A549 (cell line): Measurements from ENCODE around the gene ANKRD16.

Experiments
- CTCF ChIP-seq: fragments of >200 bp; sonication (Bioruptor Twin); formaldehyde crosslinking; IDR thresholded peaks from 3 replicates; pipeline ENCODE4 v1.5.1; 2016
- ELK1 ChIP-seq: fragments of 150-350 bp; IDR thresholded peaks from 2 replicates; pipeline ENCODE4 v1.6.1; 2014; ENCODE audit warnings: low read depth, mild to moderate bottlenecking, low read length
- JUN ChIP-seq, 2 experiments: fragments of >200 bp; sonication (Bioruptor Twin); formaldehyde crosslinking; IDR thresholded peaks; 2 replicates in 1 of 2; 3 replicates in 1 of 2; pipeline ENCODE4 v1.6.1; 2016 to 2017
- MAX ChIP-seq: IDR thresholded peaks from 2 replicates; pipeline ENCODE4 v1.6.1; 2012
- POLR2A ChIP-seq: IDR thresholded peaks from 2 replicates; pipeline ENCODE4 v1.6.1; 2012; ENCODE audit warnings: mild to moderate bottlenecking, low read length
- RAD21 ChIP-seq, 2 experiments: fragments of >200 bp in 1 of 2; sonication (Bioruptor Twin) in 1 of 2; formaldehyde crosslinking in 1 of 2; IDR thresholded peaks in 1 of 2; conservative IDR thresholded peaks in 1 of 2; 2 replicates in 1 of 2; 3 replicates in 1 of 2; pipeline ENCODE4 v1.6.1; 2012 to 2018; ENCODE audit warnings: inconsistent platforms in 1 of 2
- REST ChIP-seq: fragments of 200-600 bp; sonication (generic); IDR thresholded peaks from 2 replicates; pipeline ENCODE4 v1.6.1; 2016; ENCODE audit warnings: antibody characterized with exemption, mild to moderate bottlenecking, moderate library complexity
- RFX5 ChIP-seq: fragments of 450-650 bp; IDR thresholded peaks from 2 replicates; pipeline ENCODE4 v1.7.1; 2014; ENCODE audit warnings: antibody characterized with exemption, mild to moderate bottlenecking, moderate library complexity
- SREBF2 ChIP-seq: fragments of 450-650 bp; IDR thresholded peaks from 2 replicates; pipeline ENCODE4 v1.6.1; 2014; ENCODE audit warnings: mild to moderate bottlenecking, moderate library complexity
- TP53 ChIP-seq: fragments of 250-450 bp; sonication (Bioruptor Pico); IDR thresholded peaks from 2 replicates; pipeline ENCODE4 v1.5.0; 2021; ENCODE audit warnings: mild to moderate bottlenecking, moderate library complexity
- USF2 ChIP-seq: fragments of 450-650 bp; IDR thresholded peaks from 2 replicates; pipeline ENCODE4 v1.6.1; 2014; ENCODE audit warnings: antibody characterized with exemption

- no peak for TF ChIP-seq MAX
- TF ChIP-seq POLR2A = no peak
- TF ChIP-seq RFX5 = no peak
- no peak for TF ChIP-seq REST
- TF ChIP-seq USF2 = no peak
- no peak for TF ChIP-seq SREBF2
- TF ChIP-seq ELK1 = no peak
- TF ChIP-seq RAD21 (conservative IDR thresholded peaks at IDR 0.05 in 1 of 2, IDR thresholded peaks at IDR 0.05 in 1 of 2) = no peak
- no peak for TF ChIP-seq JUN (IDR thresholded peaks at IDR 0.05)
- TF ChIP-seq TP53 (CRISPR knock-in tag) = no peak
- TF ChIP-seq CTCF = no peak
Measured at GRCh38 chr10:5935628-5936027, 45.9 kb upstream of the ANKRD16 start.
